IMR-90 (cell line): Measurements from ENCODE around the gene CEP290. TPM values are rescaled to one million over a fixed set of nuclear protein-coding genes. Genes with fewer than 3 reads are reported as not detected.
A peak's percentile ranks its signal among the peaks of the same experiment; 100 is the strongest.

Experiments
- ATAC-seq: fragments of 200-7000 bp; cut with Tn5 transposase; 2 replicates; pipeline ENCODE4 v1.9.1; 2020; ENCODE audit warnings: low read depth, mild to moderate bottlenecking, moderate library complexity
- BruUV-seq: library from RNA; stranded (reverse); fragments of 400-500 nt; replicated peaks from 2 replicates; lab custom pipeline; 2021; lab: Mats Ljungman, UMichigan
- CTCF ChIA-PET: fragments of 300-600 bp; formaldehyde crosslinking; extraction: SDS; loops from one replicate; lab custom pipeline; 2021; ENCODE audit warnings: antibody characterized with exemption; lab: Yijun Ruan, JAX
- POLR2A ChIA-PET: fragments of 300-600 bp; sonication (Branson Sonifier 250); formaldehyde crosslinking; loops from one replicate; lab custom pipeline; 2022; ENCODE audit warnings: antibody characterized with exemption; ENCODE audit not compliant: unreplicated experiment; lab: Charles Lee
- DNase-seq: peaks from one replicate; pipeline ENCODE4 v3.0.0; 2013
- H2AFZ ChIP-seq: replicated peaks from 2 replicates; pipeline ENCODE3; 2013; ENCODE audit warnings: low read length, mild to moderate bottlenecking; ENCODE audit not compliant: poor library complexity
- H2AK5ac ChIP-seq: 2 replicates; pipeline ENCODE4 v1.6.1; 2013; ENCODE audit warnings: low read depth, low read length, inconsistent platforms
- H2AK9ac ChIP-seq: replicated peaks from 2 replicates; pipeline ENCODE3; 2013; ENCODE audit warnings: mild to moderate bottlenecking, low read depth, low read length, moderate library complexity; ENCODE audit not compliant: poor library complexity
- H2BK120ac ChIP-seq: 2 replicates; pipeline ENCODE4 v1.6.1; 2013; ENCODE audit warnings: low read depth, low read length, inconsistent platforms
- H2BK15ac ChIP-seq: 3 replicates; pipeline ENCODE4 v1.6.1; 2013; ENCODE audit warnings: low read depth, low read length, inconsistent platforms
- H2BK20ac ChIP-seq: 2 replicates; pipeline ENCODE4 v1.6.1; 2013; ENCODE audit warnings: low read depth, mild to moderate bottlenecking, inconsistent platforms, low read length, moderate library complexity
- H2BK5ac ChIP-seq: 2 replicates; pipeline ENCODE4 v1.6.1; 2013; ENCODE audit warnings: mild to moderate bottlenecking, low read depth, low read length, inconsistent platforms; ENCODE audit not compliant: poor library complexity, severe bottlenecking
- H3K14ac ChIP-seq: replicated peaks from 2 replicates; pipeline ENCODE4 v1.6.1; 2013; ENCODE audit warnings: low read depth, low read length, inconsistent platforms
- H3K18ac ChIP-seq: 2 replicates; pipeline ENCODE4 v1.6.1; 2013; ENCODE audit warnings: low read depth, low read length, control low read depth
- H3K23ac ChIP-seq: 2 replicates; pipeline ENCODE4 v1.6.1; 2013; ENCODE audit warnings: low read depth, low read length, inconsistent platforms
- H3K27ac ChIP-seq: 2 replicates; pipeline ENCODE4 v1.5.1; 2013; ENCODE audit warnings: mild to moderate bottlenecking, control low read depth, low read length; ENCODE audit not compliant: insufficient read depth
- H3K27me3 ChIP-seq: 2 replicates; pipeline ENCODE4 v1.6.1; 2013; ENCODE audit warnings: low read length; ENCODE audit not compliant: control insufficient read depth, insufficient read depth
- H3K36me3 ChIP-seq: 2 replicates; pipeline ENCODE4 v1.6.1; 2013; ENCODE audit warnings: low read length, mixed read lengths; ENCODE audit not compliant: control insufficient read depth, insufficient read depth
- H3K4ac ChIP-seq: 2 replicates; pipeline ENCODE4 v1.6.1; 2013; ENCODE audit warnings: low read depth, low read length, inconsistent platforms
- H3K4me1 ChIP-seq: 2 replicates; pipeline ENCODE4 v1.6.1; 2013; ENCODE audit warnings: low read length, mixed read lengths; ENCODE audit not compliant: control insufficient read depth, insufficient read depth
- H3K4me2 ChIP-seq: 2 replicates; pipeline ENCODE4 v1.6.1; 2013; ENCODE audit warnings: low read depth, mild to moderate bottlenecking, control low read depth, low read length, moderate library complexity
- H3K4me3 ChIP-seq: 2 replicates; pipeline ENCODE4 v1.5.1; 2013; ENCODE audit warnings: low read depth, mild to moderate bottlenecking, control low read depth, low read length, moderate library complexity; ENCODE audit not compliant: insufficient read depth
- H3K56ac ChIP-seq: 2 replicates; pipeline ENCODE4 v1.6.1; 2013; ENCODE audit warnings: low read length, inconsistent platforms; ENCODE audit not compliant: insufficient read depth; ENCODE audit errors: extremely low read depth
- H3K79me1 ChIP-seq, 2 experiments: 2 replicates each; pipeline ENCODE4 v1.6.1; 2013; ENCODE audit warnings: low read length in 2 of 2, inconsistent platforms in 1 of 2, low read depth in 1 of 2
- H3K9ac ChIP-seq: 2 replicates; pipeline ENCODE4 v1.6.1; 2013; ENCODE audit warnings: low read depth, low read length, control low read depth
- H3K9me1 ChIP-seq: 2 replicates; pipeline ENCODE4 v1.6.1; 2013; ENCODE audit warnings: low read length, inconsistent platforms; ENCODE audit not compliant: insufficient read depth
- H3K9me3 ChIP-seq: 2 replicates; pipeline ENCODE4 v1.6.1; 2013; ENCODE audit warnings: low read length; ENCODE audit not compliant: control insufficient read depth, insufficient read depth
- H4K20me1 ChIP-seq: 2 replicates; pipeline ENCODE4 v1.6.1; 2013; ENCODE audit warnings: low read length, inconsistent platforms; ENCODE audit not compliant: insufficient read depth
- H4K5ac ChIP-seq: 2 replicates; pipeline ENCODE4 v1.6.1; 2013; ENCODE audit warnings: mild to moderate bottlenecking, low read depth, low read length, control low read depth
- H4K8ac ChIP-seq, 2 experiments: 2 replicates each; pipeline ENCODE4 v1.6.1; 2013; ENCODE audit warnings: low read depth in 2 of 2, low read length in 2 of 2, control low read depth in 1 of 2, inconsistent platforms in 1 of 2
- H4K91ac ChIP-seq: 2 replicates; pipeline ENCODE4 v1.6.1; 2013; ENCODE audit warnings: low read depth, low read length, inconsistent platforms; ENCODE audit not compliant: insufficient read depth
- BHLHE40 ChIP-seq: fragments of 150-350 bp; IDR thresholded peaks from 2 replicates; pipeline ENCODE4 v1.6.1; 2016; ENCODE audit warnings: mild to moderate bottlenecking, low read depth, low read length
- CTCF ChIP-seq: conservative IDR thresholded peaks from 2 replicates; pipeline ENCODE4 v1.5.1; 2012; ENCODE audit warnings: mild to moderate bottlenecking, low read depth, low read length, improper control_type of control experiment
- MAZ ChIP-seq: IDR thresholded peaks from 2 replicates; pipeline ENCODE4 v1.6.1; 2012; ENCODE audit warnings: low read depth, mild to moderate bottlenecking, low read length, improper control_type of control experiment, moderate library complexity, borderline replicate concordance
- MXI1 ChIP-seq: IDR thresholded peaks from 2 replicates; pipeline ENCODE4 v1.6.1; 2012; ENCODE audit warnings: low read depth, mild to moderate bottlenecking, low read length, moderate library complexity, borderline replicate concordance
- POLR2A ChIP-seq: IDR thresholded peaks from 2 replicates; pipeline ENCODE4 v1.6.1; 2012; ENCODE audit warnings: mild to moderate bottlenecking, low read depth, low read length
- RCOR1 ChIP-seq: IDR thresholded peaks from 2 replicates; pipeline ENCODE4 v1.6.1; 2012; ENCODE audit warnings: mild to moderate bottlenecking, low read length, improper control_type of control experiment; ENCODE audit not compliant: insufficient replicate concordance
- SMC3 ChIP-seq: fragments of 150-350 bp; IDR thresholded peaks from 2 replicates; pipeline ENCODE4 v1.6.1; 2016; ENCODE audit warnings: low read depth, mild to moderate bottlenecking, antibody characterized with exemption, low read length, moderate library complexity
- USF2 ChIP-seq: fragments of 150-350 bp; IDR thresholded peaks from 2 replicates; pipeline ENCODE4 v1.6.1; 2017; ENCODE audit warnings: mild to moderate bottlenecking, antibody characterized with exemption, low read length, low read depth
- WGBS, 2 experiments: methylation state at CpG; one replicate each; pipeline versions ENCODE4 v1.1.5 to v1.1.7; 2013; ENCODE audit warnings: missing lambda C conversion rate in 2 of 2; ENCODE audit not compliant: insufficient read length in 1 of 2; ENCODE audit errors: extremely low coverage in 2 of 2; 5-methylcytosine and 5-hydroxymethylcytosine counted together
- dilution Hi-C: fragments of 300-500 bp; cut with HindIII; formaldehyde crosslinking; loops from one replicate; pipeline ENCODE4 v1.14.3; 2018; ENCODE audit warnings: low sequenced_read_pairs; ENCODE audit not compliant: unreplicated experiment
- in situ Hi-C: fragments of 300-500 bp; cut with MboI; formaldehyde crosslinking; loops from 3 replicates; pipeline ENCODE4 v1.14.3; 2019; ENCODE audit warnings: low sequenced_read_pairs, inconsistent platforms, mixed read lengths
- intact Hi-C: fragments of 100-400 bp; cut with micrococcal nuclease; formaldehyde crosslinking; loops from 2 replicates; pipeline ENCODE4 v1.10.0; 2022
- polyA plus RNA-seq, 3 experiments: library from polyadenylated mRNA; depleted of rRNA; stranded (reverse); fragments of >200 nt; gene quantifications; 2 replicates each; pipeline ENCODE4 v1.2.3, GENCODE V29; 2012; ENCODE audit warnings: low replicate concordance in 1 of 3
- total RNA-seq: library from RNA; depleted of rRNA; stranded (reverse); fragments of >200 nt; gene quantifications from 2 replicates; pipeline ENCODE4 v1.2.3, GENCODE V29; 2012

Gene CEP290
- total and polyA plus RNA-seq, 2 of the 4 experiments (the other 2 are of a cell fraction): 4.3 to 7.9 TPM

GRCh38 chr12:88035271-88035906 is 106.5 kb downstream of the CEP290 start:
- Histone ChIP-seq H2BK20ac (no peak overlapping the region; the same call in 1 of the 2 replicates), H3K9me3 (no peaks in the 10 kb centered on the region), H4K8ac (peak overlapping the region; percentile 69 to 90), H3K4me2 (peak overlapping the region; percentile 96), H3K4me1 (peaks cover 3% of the 10 kb centered on the region; the same call in 1 of the 2 replicates), H3K14ac (peak overlapping the region; percentile 97), H2AFZ (peak overlapping the region; percentile 99), H3K23ac (peak overlapping the region; percentile 93), H2AK9ac (peak overlapping the region; percentile 48), H4K5ac (peak overlapping the region; percentile 76; the same call in 1 of the 2 replicates), H3K9me1 (no peaks in the 10 kb centered on the region), H3K79me1 (peaks cover 19 to 36% of the 10 kb centered on the region in 2 experiments; a peak in 3 of 4 replicates), H4K20me1 (no peaks in the 10 kb centered on the region; the same call in 1 of the 2 replicates), H2AK5ac (peak overlapping the region; percentile 60; the same call in 1 of the 2 replicates), H2BK120ac (peak overlapping the region; percentile 68; the same call in 1 of the 2 replicates), H3K27ac (peak overlapping the region; percentile 74), H3K18ac (peak overlapping the region; percentile 66), H3K27me3 (no peaks in the 10 kb centered on the region), H4K91ac (peak overlapping the region; percentile 86), H3K4ac (peak overlapping the region; percentile 93), H3K4me3 (peak overlapping the region; percentile 93), H2BK15ac (no peak overlapping the region), H2BK5ac (peak overlapping the region; percentile 80), H3K36me3 (no peaks in the 10 kb centered on the region; the same call in 1 of the 2 replicates), H3K9ac (peak overlapping the region; percentile 86), H3K56ac (peak overlapping the region; percentile 77)
- WGBS, 2 experiments: 0% methylated on average over 19 of the region's 54 CpGs; no CpG with 5 or more reads in 1 of the 2 experiments
- in situ Hi-C loops (no loop called here), intact Hi-C loops (no loop called here), dilution Hi-C loops (no loop called here)
- peak; percentile 98 for ATAC-seq
- DNase-seq: peak; percentile 84
- POLR2A ChIA-PET: interaction anchor here (0.6 to 0.7 kb wide), 2 partner anchors 26 to 356 kb away, joined by 3 read pairs; no protein-coding TSS in a partner anchor
- no TSS peak for BruUV-seq
- TF ChIP-seq CTCF: no peak
- TF ChIP-seq MXI1: peak; percentile 92
- TF ChIP-seq SMC3: no peak
- peak; percentile 61; the same call in 1 of the 2 replicates for TF ChIP-seq BHLHE40
- peak; percentile 69 for TF ChIP-seq POLR2A
- peak; percentile 56; the same call in 1 of the 2 replicates for TF ChIP-seq MAZ
- TF ChIP-seq USF2: peak; percentile 70
- no peak for TF ChIP-seq RCOR1
- CTCF ChIA-PET: no interaction called here
